AG09309 (cell line): ENCODE measurements around the gene MTOR.

Experiments used
- DNase-seq: peaks from one replicate; pipeline ENCODE4 v3.0.0-alpha.2; 2010; ENCODE audit warnings: low read depth
- H3K4me3 ChIP-seq: 2 replicates; pipeline ENCODE4 v1.5.1; 2011; ENCODE audit warnings: mild to moderate bottlenecking, low read depth, low read length, moderate library complexity; ENCODE audit not compliant: control insufficient read depth
- TF ChIP-seq, protein P1 (sequence below): IDR thresholded peaks from 2 replicates; pipeline ENCODE4 v1.5.1; 2011; ENCODE audit warnings: mild to moderate bottlenecking, low read depth, low read length, inconsistent platforms; ENCODE audit not compliant: insufficient read depth, control insufficient read depth; ENCODE audit errors: missing control alignments

Gene MTOR

DNA sequence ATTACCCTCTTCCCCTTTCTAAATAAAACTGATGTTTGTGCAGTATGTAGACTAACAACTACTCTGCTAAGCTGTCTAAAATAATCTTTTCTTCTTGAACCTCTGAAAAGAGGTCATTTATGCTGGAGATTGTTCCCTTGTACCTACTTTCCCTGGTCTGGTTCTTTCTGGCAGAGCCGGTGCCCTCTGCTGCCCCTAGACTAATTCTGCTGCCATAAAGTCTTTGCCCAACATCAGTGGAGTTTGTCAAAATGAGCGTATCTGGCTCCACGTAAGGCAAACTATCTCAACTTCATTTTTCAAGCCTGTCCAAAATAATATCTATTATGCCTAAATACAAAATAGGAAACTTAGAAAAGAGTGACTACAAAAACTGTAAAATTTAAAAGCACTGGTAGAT, 104.1 kb downstream of the MTOR start:
- H3K4me3 ChIP-seq: no peak overlapping the region
- DNase-seq: no peak
- TF ChIP-seq, protein P1, sequence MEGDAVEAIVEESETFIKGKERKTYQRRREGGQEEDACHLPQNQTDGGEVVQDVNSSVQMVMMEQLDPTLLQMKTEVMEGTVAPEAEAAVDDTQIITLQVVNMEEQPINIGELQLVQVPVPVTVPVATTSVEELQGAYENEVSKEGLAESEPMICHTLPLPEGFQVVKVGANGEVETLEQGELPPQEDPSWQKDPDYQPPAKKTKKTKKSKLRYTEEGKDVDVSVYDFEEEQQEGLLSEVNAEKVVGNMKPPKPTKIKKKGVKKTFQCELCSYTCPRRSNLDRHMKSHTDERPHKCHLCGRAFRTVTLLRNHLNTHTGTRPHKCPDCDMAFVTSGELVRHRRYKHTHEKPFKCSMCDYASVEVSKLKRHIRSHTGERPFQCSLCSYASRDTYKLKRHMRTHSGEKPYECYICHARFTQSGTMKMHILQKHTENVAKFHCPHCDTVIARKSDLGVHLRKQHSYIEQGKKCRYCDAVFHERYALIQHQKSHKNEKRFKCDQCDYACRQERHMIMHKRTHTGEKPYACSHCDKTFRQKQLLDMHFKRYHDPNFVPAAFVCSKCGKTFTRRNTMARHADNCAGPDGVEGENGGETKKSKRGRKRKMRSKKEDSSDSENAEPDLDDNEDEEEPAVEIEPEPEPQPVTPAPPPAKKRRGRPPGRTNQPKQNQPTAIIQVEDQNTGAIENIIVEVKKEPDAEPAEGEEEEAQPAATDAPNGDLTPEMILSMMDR: peak; percentile 8

DNA sequence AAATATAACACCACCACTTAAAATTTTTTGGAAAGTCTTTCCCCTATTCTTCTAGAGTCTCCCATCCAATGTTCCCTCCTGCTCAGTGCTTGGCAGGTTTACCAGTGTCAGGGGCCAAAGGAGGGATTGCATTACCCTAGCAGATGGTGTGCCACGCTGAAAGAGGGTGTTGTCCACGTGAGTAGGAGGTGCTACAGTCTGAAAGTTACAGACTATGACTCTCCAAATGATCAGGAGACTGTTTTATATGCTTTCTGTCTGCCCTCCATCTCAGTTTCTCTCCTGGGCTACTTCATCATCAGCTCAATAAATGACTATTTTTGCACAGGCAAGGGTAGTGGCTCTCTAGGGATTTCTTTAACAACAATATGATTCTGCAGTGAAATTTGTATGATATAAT, 104.5 kb downstream of the MTOR start:
- H3K4me3 ChIP-seq: no peak overlapping the region
- no peak for DNase-seq
- TF ChIP-seq, protein P1: no peak

DNA sequence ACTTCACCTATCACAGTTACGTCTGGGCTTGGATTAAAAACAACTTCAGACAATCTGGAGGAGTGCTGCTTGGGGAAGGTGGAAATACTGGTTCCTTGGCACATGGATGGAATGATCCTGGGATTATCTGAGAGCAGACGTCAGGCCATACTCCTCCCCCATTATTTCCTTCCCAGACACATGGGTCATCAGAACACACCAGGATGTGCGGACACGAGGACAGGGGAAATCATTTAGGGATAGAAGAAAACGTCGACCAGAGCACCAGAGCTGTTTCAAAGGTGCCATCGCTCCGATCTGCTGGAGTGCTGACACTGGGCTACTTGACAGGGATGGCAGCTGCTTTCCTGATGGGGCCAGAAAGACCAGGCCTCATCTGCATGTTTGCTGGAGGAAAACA, 105.0 kb downstream of the MTOR start:
- no peak overlapping the region for H3K4me3 ChIP-seq
- TF ChIP-seq, protein P1: no peak
- no peak for DNase-seq

DNA sequence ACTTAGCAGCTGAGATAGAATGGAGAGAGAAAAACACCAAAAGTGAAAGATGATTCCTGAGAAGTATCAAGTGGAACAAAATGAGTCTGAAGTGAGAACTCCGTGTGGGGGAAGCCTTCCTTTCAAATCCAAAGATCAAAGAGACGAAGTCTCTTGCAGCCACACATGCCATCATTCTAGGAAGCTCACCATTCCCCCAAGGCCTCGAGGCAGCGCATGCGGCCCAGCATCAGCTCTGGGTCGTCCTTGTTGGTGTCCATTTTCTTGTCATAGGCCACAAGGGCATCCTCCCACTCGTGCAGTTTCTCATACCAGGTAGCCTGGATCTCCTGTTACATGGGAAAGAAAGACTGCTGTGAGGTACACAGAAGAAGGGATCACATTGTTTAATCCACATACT, 105.4 kb downstream of the MTOR start:
- no peak for DNase-seq
- TF ChIP-seq, protein P1: no peak
- H3K4me3 ChIP-seq: no peak overlapping the region

DNA sequence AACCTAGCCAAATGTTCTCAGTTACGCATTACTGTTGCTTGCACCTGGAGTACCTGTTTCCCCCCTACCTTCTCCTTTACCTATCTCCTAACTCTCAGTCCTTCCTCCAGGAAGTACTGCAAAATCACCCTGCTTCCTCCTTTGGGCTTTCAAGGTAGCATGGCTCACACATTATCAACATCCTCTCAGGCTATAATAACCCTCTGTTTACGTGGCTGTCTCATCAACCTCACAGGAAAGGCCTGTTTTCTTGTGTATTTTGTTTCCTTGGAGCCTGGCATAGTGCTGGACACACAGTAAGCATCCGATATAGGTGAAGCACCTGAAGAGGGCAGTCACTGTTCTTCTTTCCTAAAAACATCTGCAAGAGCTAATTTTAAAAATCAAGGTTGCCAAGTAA, 105.9 kb downstream of the MTOR start:
- TF ChIP-seq, protein P1: no peak
- no peak overlapping the region for H3K4me3 ChIP-seq
- no peak for DNase-seq

DNA sequence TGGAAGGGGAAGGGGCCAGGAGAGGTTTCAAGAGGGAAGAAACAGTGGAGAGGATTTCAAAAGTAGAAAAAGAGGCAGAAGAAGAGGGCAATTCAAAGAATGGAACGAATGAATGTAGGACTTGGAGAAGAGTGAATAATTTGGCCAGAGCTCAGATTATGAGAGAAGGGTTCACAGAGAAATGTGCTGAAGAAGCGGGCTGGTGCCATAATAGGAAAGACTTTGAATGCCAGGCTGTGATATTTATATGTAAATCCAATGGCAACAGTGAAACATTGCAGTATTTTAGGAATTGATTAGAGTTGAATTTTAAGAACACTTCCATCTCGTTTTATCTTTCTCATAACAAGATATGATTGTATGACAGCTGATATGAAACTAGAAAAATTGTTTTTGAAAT, 109.2 kb downstream of the MTOR start:
- no peak overlapping the region for H3K4me3 ChIP-seq
- DNase-seq: no peak
- TF ChIP-seq, protein P1: no peak

DNA sequence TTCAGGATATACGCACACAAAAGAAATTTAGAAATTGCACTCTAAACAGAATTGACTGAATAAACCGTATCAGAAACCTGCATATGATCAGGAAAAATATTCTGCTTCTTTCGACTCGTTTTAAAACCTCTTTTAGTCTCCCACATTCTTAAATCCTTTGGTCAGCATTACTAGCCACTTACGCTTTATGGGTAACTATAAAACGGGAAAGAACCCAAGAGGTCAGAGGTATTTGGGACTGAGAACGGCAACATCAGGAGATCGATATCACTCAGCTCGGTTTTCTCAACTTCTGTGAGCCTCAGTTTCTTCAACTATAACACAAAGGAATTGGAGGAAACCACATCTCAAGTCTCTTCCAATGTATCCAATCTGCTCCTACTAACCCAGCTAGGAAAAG, 109.6 kb downstream of the MTOR start:
- no peak overlapping the region for H3K4me3 ChIP-seq
- TF ChIP-seq, protein P1: no peak
- DNase-seq: no peak
